ENCODE data around the gene RCAN3. TPM values are rescaled to one million over a fixed set of nuclear protein-coding genes. Genes with fewer than 3 reads are reported as not detected.

RCAN3 gene
- polyA plus RNA-seq, 2 donors: 9.5 to 10.0 TPM

DNA sequence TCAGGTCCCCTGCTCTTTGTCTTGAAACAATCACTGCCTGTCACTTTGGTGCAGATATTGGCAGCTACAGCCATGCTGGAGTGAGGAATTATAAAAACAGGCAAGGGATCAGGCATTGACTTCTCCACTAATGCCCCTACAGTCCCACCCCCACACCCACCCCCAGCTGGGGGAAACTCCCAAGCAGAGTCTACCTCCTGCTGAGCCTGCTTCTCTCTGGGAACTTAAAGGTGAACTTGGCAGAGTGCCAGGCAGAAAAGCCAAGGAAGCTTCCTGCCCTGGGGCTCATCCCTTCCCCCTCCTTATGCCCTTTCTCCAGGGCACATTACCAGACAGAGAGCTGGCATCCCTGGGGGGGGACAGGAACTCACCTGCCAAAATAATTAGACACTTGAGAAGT is 60.0 kb downstream of the RCAN3 start:
- H3K27ac ChIP-seq (ENCODE audit: low read depth in 2 of 2, low read length in 1 of 2): no peak overlapping the region
- H3K27me3 ChIP-seq (ENCODE audit: control insufficient read depth in 1 of 2, insufficient read depth in 2 of 2, low read length in 2 of 2): no peaks in the 10 kb centered on the region
- H3K4me3 ChIP-seq (ENCODE audit: low read depth in 1 of 2, low read length in 2 of 2): no peak overlapping the region
- no peaks in the 10 kb centered on the region for H3K9me3 ChIP-seq (ENCODE audit: control insufficient read depth in 2 of 2, insufficient read depth in 1 of 2, low read depth in 1 of 2, low read length in 1 of 2)
- H3K36me3 ChIP-seq (ENCODE audit: control insufficient read depth in 2 of 2, insufficient read depth in 2 of 2, low read length in 1 of 2): no peaks in the 10 kb centered on the region
- peaks cover 0 to under 1% of the 10 kb centered on the region in 2 donors for H3K4me1 ChIP-seq (ENCODE audit: control insufficient read depth in 2 of 2, insufficient read depth in 2 of 2, low read length in 1 of 2)

DNA sequence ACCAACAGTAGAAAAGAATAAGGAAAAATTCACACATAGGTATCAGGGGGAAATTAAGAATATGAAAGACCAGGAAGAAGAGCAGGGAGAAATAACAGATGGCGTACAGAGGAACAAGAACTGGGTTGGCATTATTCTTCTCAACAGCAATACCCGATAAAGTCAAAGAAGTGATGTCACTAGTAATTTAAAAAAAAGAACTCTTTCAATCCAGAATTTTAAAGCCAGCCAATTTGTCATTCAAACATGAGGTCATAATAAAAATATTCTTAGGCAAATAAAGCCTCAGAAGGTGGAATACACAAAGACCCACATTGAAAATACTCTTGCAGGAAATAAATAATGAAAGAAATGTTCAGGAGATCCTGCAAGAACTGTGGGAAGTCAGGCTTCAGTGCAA is 62.1 kb downstream of the RCAN3 start:
- WGBS, 2 donors: 54 to 74% methylated on average over 2 of the region's 2 CpGs
- H3K9me3 ChIP-seq (ENCODE audit: control insufficient read depth in 2 of 2, insufficient read depth in 1 of 2, low read depth in 1 of 2, low read length in 1 of 2): no peaks in the 10 kb centered on the region
- no peak overlapping the region for H3K27ac ChIP-seq (ENCODE audit: low read depth in 2 of 2, low read length in 1 of 2)
- peaks cover 0 to 3% of the 10 kb centered on the region in 2 donors for H3K4me1 ChIP-seq (ENCODE audit: control insufficient read depth in 2 of 2, insufficient read depth in 2 of 2, low read length in 1 of 2)
- H3K4me3 ChIP-seq (ENCODE audit: low read depth in 1 of 2, low read length in 2 of 2): no peak overlapping the region
- no peaks in the 10 kb centered on the region for H3K27me3 ChIP-seq (ENCODE audit: control insufficient read depth in 1 of 2, insufficient read depth in 2 of 2, low read length in 2 of 2)
- H3K36me3 ChIP-seq (ENCODE audit: control insufficient read depth in 2 of 2, insufficient read depth in 2 of 2, low read length in 1 of 2): no peaks in the 10 kb centered on the region

DNA sequence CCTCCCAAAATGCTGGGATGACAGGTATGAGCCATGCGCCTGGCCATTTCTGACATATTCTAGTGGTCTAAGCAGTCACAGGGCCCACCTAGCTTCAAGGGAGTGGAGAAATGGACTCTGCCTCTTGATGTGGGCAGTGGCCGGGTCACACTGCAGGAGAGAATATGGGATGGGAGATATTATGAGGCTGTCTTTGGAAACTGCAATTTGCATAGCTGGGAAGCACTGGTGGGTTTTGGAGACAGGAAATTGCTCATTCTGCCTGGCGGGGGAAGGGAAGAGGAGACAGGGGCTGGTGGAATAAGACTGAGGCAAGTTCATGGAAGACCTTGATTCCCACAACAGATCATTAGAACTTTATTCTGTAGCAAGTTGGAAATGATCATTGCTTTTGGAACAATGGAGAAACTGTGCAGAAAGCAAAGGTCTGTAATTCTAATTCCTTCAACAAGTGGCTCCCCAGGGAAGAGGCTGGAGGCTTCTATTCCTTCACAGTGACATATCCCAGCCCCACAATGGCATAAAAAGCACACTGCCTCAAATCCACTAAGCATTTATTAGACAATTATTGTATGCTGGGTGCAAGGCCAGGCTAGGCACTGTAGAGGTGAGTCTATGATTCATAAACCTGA is 63.7 kb downstream of the RCAN3 start:
- no peak overlapping the region for H3K4me3 ChIP-seq (ENCODE audit: low read depth in 1 of 2, low read length in 2 of 2)
- H3K4me1 ChIP-seq (ENCODE audit: control insufficient read depth in 2 of 2, insufficient read depth in 2 of 2, low read length in 1 of 2): peaks cover 0 to 3% of the 10 kb centered on the region in 2 donors
- no peaks in the 10 kb centered on the region for H3K36me3 ChIP-seq (ENCODE audit: control insufficient read depth in 2 of 2, insufficient read depth in 2 of 2, low read length in 1 of 2)
- 94% methylated on average over 3 of the region's 3 CpGs for WGBS, 2 donors
- H3K27ac ChIP-seq (ENCODE audit: low read depth in 2 of 2, low read length in 1 of 2): no peak overlapping the region
- H3K27me3 ChIP-seq (ENCODE audit: control insufficient read depth in 1 of 2, insufficient read depth in 2 of 2, low read length in 2 of 2): no peaks in the 10 kb centered on the region
- no peaks in the 10 kb centered on the region for H3K9me3 ChIP-seq (ENCODE audit: control insufficient read depth in 2 of 2, insufficient read depth in 1 of 2, low read depth in 1 of 2, low read length in 1 of 2)

DNA sequence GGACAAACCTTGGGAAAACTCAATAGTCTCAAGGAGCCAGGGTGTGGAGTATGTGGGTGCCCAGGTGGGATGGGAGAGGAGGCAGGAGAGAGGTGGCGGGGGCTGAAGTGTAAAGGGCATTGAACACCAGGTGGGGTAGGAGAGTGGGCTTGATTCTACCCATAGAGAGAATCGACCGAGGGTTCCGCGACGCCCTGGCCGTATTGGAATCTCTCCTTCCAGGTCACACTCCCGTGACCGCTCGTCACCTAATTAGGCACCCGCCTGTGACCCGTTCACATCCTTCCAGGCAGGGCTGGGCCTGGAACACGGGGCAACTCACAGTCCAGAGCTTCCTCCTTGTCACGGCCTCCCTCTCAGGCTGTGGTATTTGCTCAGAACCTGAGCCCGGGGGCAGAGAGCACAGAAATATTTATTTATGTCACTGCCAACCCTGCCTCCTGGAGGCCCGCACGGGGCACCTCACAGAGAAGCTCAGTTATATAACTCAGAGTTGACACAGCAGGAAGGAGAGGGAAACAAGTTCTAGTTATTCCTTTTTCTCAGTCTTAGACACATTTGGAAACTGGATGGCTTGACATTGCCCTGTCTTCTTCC is 65.3 kb downstream of the RCAN3 start:
- H3K27me3 ChIP-seq (ENCODE audit: control insufficient read depth in 1 of 2, insufficient read depth in 2 of 2, low read length in 2 of 2): no peaks in the 10 kb centered on the region
- 39 to 40% methylated on average over 13 to 17 of the region's 17 CpGs for WGBS, 2 donors
- no peak overlapping the region for H3K27ac ChIP-seq (ENCODE audit: low read depth in 2 of 2, low read length in 1 of 2)

DNA sequence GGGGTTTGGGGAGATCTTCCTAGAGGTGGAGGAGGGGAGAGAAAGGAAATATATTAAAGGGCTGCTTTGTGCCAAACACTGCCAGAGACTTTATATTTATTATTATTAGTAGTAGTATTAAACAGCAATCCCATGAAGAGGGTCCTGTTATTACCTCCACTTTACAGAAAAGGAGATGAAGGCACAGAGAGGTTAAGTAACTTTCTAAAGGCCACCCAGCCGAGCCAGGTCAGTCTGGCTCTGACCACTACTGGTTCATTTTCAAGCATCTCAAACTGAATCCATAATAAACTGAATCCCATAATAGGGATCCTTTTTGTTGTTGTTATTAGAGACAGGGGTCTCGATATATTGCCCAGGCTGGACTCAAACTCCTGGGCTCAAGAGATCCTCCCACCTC is 65.8 kb downstream of the RCAN3 start:
- Histone ChIP-seq H3K9me3 (ENCODE audit: control insufficient read depth in 2 of 2, insufficient read depth in 1 of 2, low read depth in 1 of 2, low read length in 1 of 2) (no peaks in the 10 kb centered on the region), H3K4me3 (ENCODE audit: low read depth in 1 of 2, low read length in 2 of 2) (no peak overlapping the region), H3K27ac (ENCODE audit: low read depth in 2 of 2, low read length in 1 of 2) (no peak overlapping the region), H3K27me3 (ENCODE audit: control insufficient read depth in 1 of 2, insufficient read depth in 2 of 2, low read length in 2 of 2) (no peaks in the 10 kb centered on the region), H3K4me1 (ENCODE audit: control insufficient read depth in 2 of 2, insufficient read depth in 2 of 2, low read length in 1 of 2) (peaks cover 0 to 3% of the 10 kb centered on the region in 2 donors), H3K36me3 (ENCODE audit: control insufficient read depth in 2 of 2, insufficient read depth in 2 of 2, low read length in 1 of 2) (no peaks in the 10 kb centered on the region)
- 69 to 92% methylated on average over 2 of the region's 2 CpGs for WGBS, 2 donors

More for the DNA sequence above, 65.3 kb downstream of the RCAN3 start:
- H3K4me3 ChIP-seq (ENCODE audit: low read depth in 1 of 2, low read length in 2 of 2): no peak overlapping the region
- no peaks in the 10 kb centered on the region for H3K36me3 ChIP-seq (ENCODE audit: control insufficient read depth in 2 of 2, insufficient read depth in 2 of 2, low read length in 1 of 2)
- no peaks in the 10 kb centered on the region for H3K9me3 ChIP-seq (ENCODE audit: control insufficient read depth in 2 of 2, insufficient read depth in 1 of 2, low read depth in 1 of 2, low read length in 1 of 2)
- peaks cover 0 to 3% of the 10 kb centered on the region in 2 donors for H3K4me1 ChIP-seq (ENCODE audit: control insufficient read depth in 2 of 2, insufficient read depth in 2 of 2, low read length in 1 of 2)

DNA sequence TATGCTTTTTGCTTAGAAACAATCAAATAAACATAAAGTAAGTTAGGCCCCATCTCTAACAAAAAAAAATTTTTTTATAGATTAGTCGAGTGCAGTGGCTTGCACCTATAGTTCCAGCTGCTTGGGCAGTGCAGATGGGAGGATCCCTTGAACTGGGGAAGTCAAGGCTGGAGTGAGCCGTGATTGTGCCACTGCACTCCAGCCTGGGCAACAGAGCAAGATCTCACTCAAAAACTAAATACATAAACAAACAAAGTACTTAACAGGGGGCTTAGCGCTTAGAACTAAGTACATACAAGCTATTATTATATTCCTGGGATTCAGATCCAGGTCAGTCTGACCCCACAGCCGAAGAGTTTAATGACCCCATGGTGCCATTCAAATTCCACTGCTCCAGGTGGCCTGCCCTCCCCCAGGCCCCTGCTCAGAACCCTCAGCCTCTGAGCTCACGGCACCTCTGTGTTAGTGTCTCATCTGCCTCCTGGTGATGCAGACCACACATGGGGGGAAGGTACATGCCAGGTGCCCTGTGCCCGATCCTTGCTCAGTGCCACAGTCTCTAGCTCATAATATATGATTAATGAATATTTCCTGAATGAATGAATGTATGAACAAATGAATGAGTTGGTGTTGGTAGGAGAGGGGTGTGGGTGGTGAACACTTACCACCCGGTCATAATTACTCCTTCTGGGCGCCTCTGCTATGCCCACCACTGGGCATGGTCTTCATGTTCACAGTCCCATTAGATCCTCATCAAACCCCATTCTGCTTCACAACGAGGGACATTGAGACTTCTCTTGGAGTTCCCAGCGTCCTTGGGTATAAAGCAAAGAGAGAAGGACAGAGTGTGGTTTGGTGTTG is 67.9 kb downstream of the RCAN3 start:
- Histone ChIP-seq H3K9me3 (ENCODE audit: control insufficient read depth in 2 of 2, insufficient read depth in 1 of 2, low read depth in 1 of 2, low read length in 1 of 2) (no peaks in the 10 kb centered on the region), H3K27ac (ENCODE audit: low read depth in 2 of 2, low read length in 1 of 2) (no peak overlapping the region), H3K4me3 (ENCODE audit: low read depth in 1 of 2, low read length in 2 of 2) (no peak overlapping the region), H3K4me1 (ENCODE audit: control insufficient read depth in 2 of 2, insufficient read depth in 2 of 2, low read length in 1 of 2) (peaks cover 0 to 3% of the 10 kb centered on the region in 2 donors), H3K27me3 (ENCODE audit: control insufficient read depth in 1 of 2, insufficient read depth in 2 of 2, low read length in 2 of 2) (no peaks in the 10 kb centered on the region), H3K36me3 (ENCODE audit: control insufficient read depth in 2 of 2, insufficient read depth in 2 of 2, low read length in 1 of 2) (no peaks in the 10 kb centered on the region)
- WGBS, 2 donors: 82 to 85% methylated on average over 10 of the region's 10 CpGs

DNA sequence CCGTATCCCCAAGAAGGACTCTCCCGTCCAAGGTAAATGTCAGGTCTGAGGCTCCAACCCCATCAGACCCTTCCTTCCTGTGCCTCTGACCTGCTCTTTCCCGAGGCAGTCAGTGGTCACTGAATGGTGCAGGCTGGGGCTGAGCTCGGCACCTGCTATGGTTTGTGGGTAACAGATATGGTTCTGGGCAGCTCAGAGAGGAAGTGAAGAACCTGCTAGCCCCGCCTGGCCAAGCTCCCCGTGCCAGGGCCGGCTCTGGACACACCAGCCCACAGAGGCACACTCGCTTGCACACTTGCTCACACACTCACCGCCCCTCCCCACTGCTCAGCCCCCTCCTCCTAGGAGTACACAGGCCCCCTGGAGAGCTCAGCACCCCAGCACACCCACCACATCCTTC is 69.7 kb downstream of the RCAN3 start:
- no peak overlapping the region for H3K27ac ChIP-seq (ENCODE audit: low read depth in 2 of 2, low read length in 1 of 2)
- peaks cover 0 to 3% of the 10 kb centered on the region in 2 donors for H3K4me1 ChIP-seq (ENCODE audit: control insufficient read depth in 2 of 2, insufficient read depth in 2 of 2, low read length in 1 of 2)
- no peaks in the 10 kb centered on the region for H3K9me3 ChIP-seq (ENCODE audit: control insufficient read depth in 2 of 2, insufficient read depth in 1 of 2, low read depth in 1 of 2, low read length in 1 of 2)
- H3K36me3 ChIP-seq (ENCODE audit: control insufficient read depth in 2 of 2, insufficient read depth in 2 of 2, low read length in 1 of 2): no peaks in the 10 kb centered on the region
- H3K4me3 ChIP-seq (ENCODE audit: low read depth in 1 of 2, low read length in 2 of 2): no peak overlapping the region
- WGBS, 2 donors: 73 to 76% methylated on average over 9 of the region's 9 CpGs
- no peaks in the 10 kb centered on the region for H3K27me3 ChIP-seq (ENCODE audit: control insufficient read depth in 1 of 2, insufficient read depth in 2 of 2, low read length in 2 of 2)

DNA sequence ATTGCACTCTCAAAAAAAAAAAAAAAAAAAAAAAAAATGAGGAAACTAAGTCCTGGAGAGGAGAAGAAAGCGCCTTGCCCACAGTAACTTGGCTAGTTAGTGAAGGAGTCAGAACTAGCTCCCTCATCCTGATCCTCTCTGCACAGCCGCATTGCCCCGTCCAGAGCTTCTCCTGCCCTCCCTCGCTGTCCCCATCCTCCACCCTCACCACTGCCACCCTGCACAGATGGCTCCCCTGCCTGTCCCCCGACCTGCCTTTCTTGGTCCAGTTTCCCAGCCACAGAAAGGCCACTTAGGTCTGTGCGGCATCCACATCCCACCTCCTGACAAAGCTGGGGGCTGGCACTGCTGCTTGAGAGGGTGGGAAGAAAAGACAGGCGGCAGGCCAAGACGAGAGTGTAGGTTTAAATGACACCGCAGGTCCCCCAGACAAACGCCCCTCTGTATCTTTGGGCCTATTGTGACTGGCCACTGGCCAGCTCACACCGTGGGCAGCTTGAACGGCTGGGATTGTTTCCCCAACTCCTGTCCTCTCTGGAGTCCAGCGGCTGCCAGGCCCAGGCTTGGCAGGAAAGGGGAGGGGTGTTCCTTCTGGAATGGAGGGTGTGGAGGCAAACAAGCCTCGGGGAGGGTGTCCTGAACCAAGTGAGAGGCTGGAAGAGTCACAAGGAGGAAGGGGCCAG is 73.4 kb downstream of the RCAN3 start:
- Histone ChIP-seq H3K4me1 (ENCODE audit: control insufficient read depth in 2 of 2, insufficient read depth in 2 of 2, low read length in 1 of 2) (no peaks in the 10 kb centered on the region), H3K9me3 (ENCODE audit: control insufficient read depth in 2 of 2, insufficient read depth in 1 of 2, low read depth in 1 of 2, low read length in 1 of 2) (no peaks in the 10 kb centered on the region), H3K36me3 (ENCODE audit: control insufficient read depth in 2 of 2, insufficient read depth in 2 of 2, low read length in 1 of 2) (no peaks in the 10 kb centered on the region), H3K4me3 (ENCODE audit: low read depth in 1 of 2, low read length in 2 of 2) (no peak overlapping the region), H3K27ac (ENCODE audit: low read depth in 2 of 2, low read length in 1 of 2) (no peak overlapping the region), H3K27me3 (ENCODE audit: control insufficient read depth in 1 of 2, insufficient read depth in 2 of 2, low read length in 2 of 2) (no peaks in the 10 kb centered on the region)
- 59 to 62% methylated on average over 13 to 14 of the region's 14 CpGs for WGBS, 2 donors

DNA sequence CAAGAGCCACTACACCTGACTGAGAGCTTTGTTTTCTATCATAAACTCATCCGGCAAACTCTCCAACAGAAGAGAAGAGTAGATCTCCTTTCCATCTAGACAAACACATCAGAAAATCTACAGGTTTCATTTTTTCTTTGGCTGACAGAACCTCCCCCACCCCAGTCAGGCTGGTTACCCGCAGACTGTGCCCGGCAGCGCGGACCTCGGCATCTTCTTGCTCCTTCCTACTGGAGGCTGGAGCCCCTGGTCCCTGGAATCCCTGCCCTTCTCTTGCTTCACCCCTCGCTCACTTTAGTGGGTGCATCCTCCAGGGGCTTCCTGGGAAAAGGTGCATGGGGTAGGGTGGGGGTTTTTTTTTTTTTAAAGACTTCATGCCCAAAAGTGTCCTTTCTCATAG is 76.2 kb downstream of the RCAN3 start:
- Histone ChIP-seq H3K9me3 (ENCODE audit: control insufficient read depth in 2 of 2, insufficient read depth in 1 of 2, low read depth in 1 of 2, low read length in 1 of 2) (no peaks in the 10 kb centered on the region), H3K4me3 (ENCODE audit: low read depth in 1 of 2, low read length in 2 of 2) (no peak overlapping the region), H3K4me1 (ENCODE audit: control insufficient read depth in 2 of 2, insufficient read depth in 2 of 2, low read length in 1 of 2) (no peaks in the 10 kb centered on the region), H3K36me3 (ENCODE audit: control insufficient read depth in 2 of 2, insufficient read depth in 2 of 2, low read length in 1 of 2) (no peaks in the 10 kb centered on the region), H3K27me3 (ENCODE audit: control insufficient read depth in 1 of 2, insufficient read depth in 2 of 2, low read length in 2 of 2) (no peaks in the 10 kb centered on the region), H3K27ac (ENCODE audit: low read depth in 2 of 2, low read length in 1 of 2) (no peak overlapping the region)
- 93 to 95% methylated on average over 7 of the region's 7 CpGs for WGBS, 2 donors

Data from esophagus (tissue), 2 donors.